NOMO-1 treated with DMSO at 0.1 percent for 48 hours (cell line): ENCODE measurements around the gene RSPO3.

Experiments used
- DNase-seq: peaks from one replicate; lab custom pipeline; 2025; ENCODE audit not compliant: unreplicated experiment; lab: John Stamatoyannopoulos, UW

Gene RSPO3

DNA sequence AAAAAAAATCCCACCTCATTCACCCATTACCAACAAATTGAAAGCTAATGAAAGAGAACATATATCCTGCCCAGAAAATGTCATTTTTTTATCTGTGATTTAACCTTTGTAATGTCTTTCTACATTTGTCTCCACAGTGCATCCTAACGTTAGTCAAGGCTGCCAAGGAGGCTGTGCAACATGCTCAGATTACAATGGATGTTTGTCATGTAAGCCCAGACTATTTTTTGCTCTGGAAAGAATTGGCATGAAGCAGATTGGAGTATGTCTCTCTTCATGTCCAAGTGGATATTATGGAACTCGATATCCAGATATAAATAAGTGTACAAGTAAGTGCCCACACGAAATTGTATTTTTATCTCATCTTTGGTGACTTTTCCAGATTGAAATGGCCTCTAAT is 30.0 kb downstream of the RSPO3 start:
- DNase-seq = no peak

GRCh38 chr6:127154509-127154908 is 36.0 kb downstream of the RSPO3 start:
- DNase-seq = no peak

DNA sequence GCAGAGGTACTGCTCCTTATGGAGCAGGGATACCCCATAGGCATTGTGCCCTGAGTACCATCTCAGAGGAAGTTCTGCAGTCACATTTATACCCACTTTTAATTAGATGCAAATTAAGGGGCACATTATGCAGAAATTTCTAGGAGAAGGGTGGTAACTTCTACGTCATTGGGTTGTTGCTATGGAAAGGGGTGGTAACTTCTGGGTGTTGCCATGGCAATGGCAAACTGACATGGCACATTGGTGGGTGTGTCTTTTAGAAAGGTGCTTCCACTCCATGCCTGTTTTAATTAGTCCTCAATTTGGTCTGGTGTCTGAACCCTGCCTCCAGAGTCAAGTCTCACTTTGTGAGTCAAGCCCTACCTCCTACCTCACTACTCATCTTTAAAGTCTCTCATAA is 42.0 kb downstream of the RSPO3 start:
- DNase-seq = no peak

GRCh38 chr6:127162836-127163235 is 44.4 kb downstream of the RSPO3 start:
- no peak for DNase-seq

DNA sequence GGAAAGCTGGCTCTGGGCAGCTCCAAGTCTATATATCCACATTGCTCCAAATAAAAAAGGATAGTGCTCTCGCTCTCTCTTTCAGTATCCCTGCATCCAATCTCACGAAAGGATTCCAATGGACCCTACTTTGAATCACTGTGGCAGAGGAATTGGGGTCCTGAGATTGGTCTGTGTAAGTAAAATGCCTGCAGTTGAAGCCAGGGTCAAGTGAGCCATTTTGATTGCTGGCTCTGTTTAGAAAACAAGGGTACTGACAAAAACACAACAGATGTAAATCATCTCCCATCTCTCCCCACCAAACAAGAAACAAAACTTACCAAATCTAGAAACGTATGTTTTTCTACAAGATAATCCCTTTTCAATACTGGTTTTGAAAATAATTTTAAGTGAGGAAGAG is 45.6 kb downstream of the RSPO3 start:
- no peak for DNase-seq

GRCh38 chr6:127164565-127164964 is 46.1 kb downstream of the RSPO3 start:
- DNase-seq = no peak

GRCh38 chr6:127173156-127173940 is 54.9 kb downstream of the RSPO3 start:
- no peak for DNase-seq

DNA sequence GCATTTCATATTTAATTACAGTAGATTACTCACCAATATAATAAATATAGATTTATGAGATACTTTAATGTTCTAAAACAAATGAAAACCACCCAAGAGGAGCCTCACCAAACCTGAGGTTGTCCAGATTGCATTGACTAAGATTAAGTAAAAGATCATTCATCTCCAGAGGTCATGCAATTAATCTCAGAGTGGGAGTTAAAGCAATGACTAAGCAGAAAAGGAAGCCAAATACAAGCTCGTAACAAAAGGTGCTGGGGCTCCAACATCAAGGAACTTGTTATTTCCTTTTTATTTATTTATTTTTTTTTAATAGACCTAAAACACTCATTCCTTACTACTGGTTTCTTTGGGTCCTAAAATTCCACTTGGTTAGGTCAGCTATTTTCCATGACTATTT is 57.7 kb downstream of the RSPO3 start:
- DNase-seq = peak; percentile 12

DNA sequence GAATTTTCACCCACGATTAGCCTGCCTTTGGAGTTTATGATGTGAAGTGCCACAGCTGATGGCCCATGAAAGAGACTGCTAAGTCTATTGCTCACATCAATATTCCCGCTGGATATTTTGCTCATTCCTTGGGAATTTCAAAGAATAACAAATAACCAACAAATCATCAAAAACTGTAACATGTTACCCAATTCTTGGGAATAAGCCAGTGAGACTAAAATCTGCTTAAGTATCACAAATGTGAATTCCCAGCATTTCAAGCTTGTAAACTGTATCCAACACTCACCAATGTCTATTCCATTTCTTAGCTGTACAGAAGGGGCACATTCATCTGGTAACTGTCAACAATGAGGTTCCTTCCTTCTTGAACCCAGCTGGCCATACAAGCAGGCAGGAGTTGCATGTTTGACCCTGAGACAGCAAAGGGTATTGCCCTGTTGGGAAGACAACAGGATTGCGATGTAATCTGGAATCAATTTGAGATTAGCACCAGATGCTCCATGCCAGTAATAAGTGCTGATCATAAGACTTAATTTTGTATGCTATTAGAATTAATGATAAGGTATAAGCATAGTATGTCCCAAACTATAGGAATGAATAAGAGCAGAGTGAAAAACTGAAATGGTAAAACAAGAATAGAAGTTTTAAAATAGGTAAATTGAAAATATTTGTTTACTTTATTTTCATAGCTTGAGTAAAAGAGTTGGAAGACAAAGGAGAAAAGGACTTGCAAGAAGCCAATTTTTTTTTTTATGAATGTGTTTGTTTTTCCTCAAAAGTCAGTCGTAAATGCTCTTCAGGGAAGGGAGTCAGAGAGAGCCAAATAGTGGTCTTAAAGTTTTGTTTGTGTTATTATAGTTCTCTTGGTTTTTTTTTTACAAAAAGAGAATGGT is 58.8 kb downstream of the RSPO3 start:
- DNase-seq = no peak

GRCh38 chr6:127177923-127178231 is 59.4 kb downstream of the RSPO3 start:
- no peak for DNase-seq

DNA sequence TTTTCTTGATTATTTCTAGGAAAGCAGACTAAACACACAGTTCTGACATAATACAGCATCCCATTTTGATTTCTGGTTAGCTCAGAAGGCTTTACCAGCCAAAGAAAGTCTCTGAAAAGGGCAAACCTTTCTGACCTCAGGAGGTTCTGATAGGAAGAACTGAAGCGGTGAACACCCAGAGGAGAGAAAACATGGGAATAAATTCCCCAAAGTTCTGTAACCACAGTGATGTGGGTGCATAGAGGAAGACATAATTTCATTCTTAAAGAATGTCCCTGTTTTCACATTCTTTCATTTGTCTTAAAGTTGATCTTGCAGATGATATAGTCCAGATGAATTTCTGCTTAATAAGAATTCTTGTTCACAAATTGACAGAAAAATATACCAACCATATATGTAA is 60.3 kb downstream of the RSPO3 start:
- DNase-seq = no peak

DNA sequence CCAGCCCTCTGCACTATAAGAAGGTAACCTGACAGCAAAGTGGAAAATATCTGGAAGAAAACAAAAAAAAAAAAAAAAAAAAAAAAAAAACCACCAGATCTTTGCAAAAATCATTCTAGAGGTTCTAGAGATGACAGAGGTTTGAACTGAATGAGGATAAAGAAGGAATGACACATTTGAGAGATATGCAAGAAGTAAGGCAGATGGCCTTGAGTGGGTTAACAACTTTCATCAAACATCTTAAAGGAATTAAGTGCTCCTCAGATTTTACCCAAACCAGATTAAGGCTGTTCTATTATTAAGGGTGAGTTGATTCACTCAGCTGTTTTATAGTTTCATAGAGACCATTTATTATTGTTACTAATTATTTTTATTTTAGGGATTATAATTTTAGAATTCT is 62.0 kb downstream of the RSPO3 start:
- no peak for DNase-seq

DNA sequence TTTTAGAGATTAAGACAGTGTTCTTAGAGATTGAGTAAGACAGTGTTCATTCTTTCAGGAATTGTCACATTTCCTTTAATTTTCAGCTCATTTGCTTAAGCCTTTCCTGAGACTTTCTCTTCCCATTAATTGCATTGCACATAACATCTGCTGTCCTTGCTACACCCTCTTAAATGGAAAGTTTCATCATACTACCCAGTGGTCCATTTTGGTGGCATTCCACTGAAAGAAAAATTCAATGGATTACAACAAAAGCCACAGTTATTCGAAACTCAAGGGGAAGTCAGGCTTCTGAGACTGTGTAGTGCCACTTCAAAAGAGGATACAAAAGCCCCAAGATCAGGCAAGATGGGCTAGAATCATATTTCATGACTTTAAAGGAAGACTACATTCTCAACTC is 64.0 kb downstream of the RSPO3 start:
- no peak for DNase-seq

- no peak for DNase-seq
Measured at GRCh38 chr6:127185437-127185995, 67.0 kb downstream of the RSPO3 start.

DNA sequence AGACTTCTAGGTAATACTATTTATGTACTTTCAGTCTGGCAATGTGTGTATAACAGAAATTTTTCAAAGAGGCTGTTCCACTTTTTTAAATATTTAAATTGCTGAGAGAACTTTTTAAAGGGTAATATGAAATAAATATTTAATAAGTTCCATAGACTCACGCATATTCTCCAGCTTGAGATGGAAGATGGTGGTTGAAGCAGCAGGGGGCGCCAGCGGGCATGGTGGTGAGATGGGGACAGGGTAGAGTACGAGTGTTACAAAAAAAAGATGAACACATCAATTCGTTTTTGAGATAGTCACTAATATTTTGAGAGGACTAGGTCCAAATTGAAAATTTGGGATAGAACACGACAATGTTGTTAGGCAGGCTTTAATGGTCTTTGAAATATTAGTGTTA is 68.4 kb downstream of the RSPO3 start:
- DNase-seq = peak; percentile 72

DNA sequence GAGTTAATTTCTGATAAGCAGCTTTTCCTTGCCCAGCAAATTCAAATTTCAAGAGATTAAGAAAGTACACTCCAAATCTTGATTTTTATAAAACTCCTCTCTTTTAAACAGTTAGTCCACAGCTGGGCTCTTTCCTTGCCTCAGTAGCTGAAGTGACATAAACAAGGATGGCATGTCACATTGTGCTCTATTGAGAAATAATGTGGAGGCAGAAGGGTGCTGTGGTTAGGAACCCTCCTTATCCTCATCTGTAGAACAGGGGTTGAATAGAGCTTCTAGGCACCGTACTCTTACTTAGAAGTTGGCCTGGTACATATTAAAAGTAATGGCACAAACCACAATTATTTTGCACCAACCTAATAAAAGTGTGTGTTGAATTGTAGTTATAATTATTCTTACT is 70.3 kb downstream of the RSPO3 start:
- DNase-seq = no peak

- DNase-seq = peak; percentile 53
Measured at GRCh38 chr6:127190552-127190951, 72.1 kb downstream of the RSPO3 start.

DNA sequence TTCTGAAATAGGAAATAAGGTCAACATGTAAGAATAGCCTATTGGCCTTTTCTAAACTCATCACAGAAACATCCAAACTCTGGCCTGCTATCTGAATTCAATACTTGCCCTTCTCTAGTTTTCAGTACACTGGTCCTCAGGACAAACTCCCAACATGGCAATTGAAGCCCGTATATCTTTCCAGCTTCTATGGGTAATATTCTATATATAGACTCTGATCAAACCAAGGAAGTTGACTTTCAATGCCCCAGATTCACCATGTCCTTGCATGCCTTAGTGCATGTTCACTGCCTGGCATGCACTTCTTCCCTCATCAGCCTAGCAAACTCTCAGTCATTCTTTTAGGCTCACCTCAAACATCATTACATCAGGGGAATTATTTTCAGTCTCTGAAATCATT is 73.2 kb downstream of the RSPO3 start:
- DNase-seq = no peak

DNA sequence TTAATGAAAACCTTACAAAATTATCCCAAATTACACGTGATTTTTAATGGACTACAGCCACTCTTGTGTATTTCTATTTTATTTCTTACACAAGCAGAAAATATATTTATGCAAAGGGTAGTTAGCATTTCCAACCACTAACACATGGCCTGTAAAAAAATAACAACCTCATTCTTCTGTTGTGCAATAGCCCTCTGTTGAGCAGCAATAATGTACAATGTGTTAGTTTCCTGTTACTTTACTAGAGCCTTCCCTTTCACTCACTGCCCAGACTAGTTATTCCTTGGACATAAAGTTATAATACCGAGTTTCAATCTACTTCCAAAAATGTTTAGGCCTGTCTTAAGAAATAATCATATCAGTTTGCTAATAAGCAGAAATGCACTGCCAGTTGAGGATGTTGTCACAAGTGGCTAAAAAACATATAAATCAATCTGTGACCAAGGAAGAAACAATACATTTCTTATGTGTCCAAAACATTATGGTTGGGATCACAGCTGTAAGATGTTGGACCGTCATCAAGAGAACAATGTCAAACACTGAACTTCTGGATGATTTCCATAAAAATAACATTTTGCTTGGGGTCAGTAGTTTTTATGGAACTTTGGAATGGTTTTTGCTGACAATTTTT is 74.6 kb downstream of the RSPO3 start:
- DNase-seq = peak; percentile 82

DNA sequence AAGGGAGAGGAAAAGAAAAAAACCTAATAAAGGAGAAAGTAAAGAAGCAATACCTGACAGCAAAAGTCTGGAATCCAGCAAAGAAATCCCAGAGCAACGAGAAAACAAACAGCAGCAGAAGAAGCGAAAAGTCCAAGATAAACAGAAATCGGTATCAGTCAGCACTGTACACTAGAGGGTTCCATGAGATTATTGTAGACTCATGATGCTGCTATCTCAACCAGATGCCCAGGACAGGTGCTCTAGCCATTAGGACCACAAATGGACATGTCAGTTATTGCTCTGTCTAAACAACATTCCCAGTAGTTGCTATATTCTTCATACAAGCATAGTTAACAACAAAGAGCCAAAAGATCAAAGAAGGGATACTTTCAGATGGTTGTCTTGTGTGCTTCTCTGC is 77.4 kb downstream of the RSPO3 start:
- DNase-seq = no peak

- peak; percentile 89 for DNase-seq
Measured at GRCh38 chr6:127198549-127198948, 80.1 kb downstream of the RSPO3 start.

- peak; percentile 53 for DNase-seq
Measured at GRCh38 chr6:127199470-127199869, 81.0 kb downstream of the RSPO3 start.
